ENCODE data around the gene GPR55.

DNA sequence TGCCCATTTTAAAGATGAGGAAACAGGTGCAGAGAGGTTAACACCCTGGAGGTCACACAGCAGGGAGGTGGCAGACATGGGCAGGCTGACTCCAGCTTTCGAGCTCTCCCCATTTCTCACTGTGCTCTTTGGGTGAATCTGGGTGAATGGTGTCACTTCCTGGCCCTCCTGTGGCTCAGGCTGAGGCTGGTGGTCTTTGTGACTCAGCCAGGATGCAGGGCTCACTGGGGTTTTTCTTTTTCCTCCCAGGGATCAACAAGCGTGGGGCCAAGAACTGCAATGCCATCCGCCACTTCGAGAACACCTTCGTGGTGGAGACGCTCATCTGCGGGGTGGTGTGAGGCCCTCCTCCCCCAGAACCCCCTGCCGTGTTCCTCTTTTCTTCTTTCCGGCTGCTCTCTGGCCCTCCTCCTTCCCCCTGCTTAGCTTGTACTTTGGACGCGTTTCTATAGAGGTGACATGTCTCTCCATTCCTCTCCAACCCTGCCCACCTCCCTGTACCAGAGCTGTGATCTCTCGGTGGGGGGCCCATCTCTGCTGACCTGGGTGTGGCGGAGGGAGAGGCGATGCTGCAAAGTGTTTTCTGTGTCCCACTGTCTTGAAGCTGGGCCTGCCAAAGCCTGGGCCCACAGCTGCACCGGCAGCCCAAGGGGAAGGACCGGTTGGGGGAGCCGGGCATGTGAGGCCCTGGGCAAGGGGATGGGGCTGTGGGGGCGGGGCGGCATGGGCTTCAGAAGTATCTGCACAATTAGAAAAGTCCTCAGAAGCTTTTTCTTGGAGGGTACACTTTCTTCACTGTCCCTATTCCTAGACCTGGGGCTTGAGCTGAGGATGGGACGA is 47.1 kb downstream of the GPR55 start:
- TF ChIP-seq YY1 (IDR thresholded peaks at IDR 0.05; ENCODE audit: extremely low read depth, insufficient replicate concordance, low read depth, low read length), result no peak
- no peak for TF ChIP-seq POLR2A (IDR thresholded peaks at IDR 0.05; ENCODE audit: borderline replicate concordance, extremely low read depth, insufficient read depth, insufficient read length)
- no peak for TF ChIP-seq EZH2phosphoT487 (IDR thresholded peaks at IDR 0.05; ENCODE audit: borderline replicate concordance)
- TF ChIP-seq CTCF (IDR thresholded peaks at IDR 0.05 in 2 of 3, conservative IDR thresholded peaks at IDR 0.05 in 1 of 3; ENCODE audit: borderline replicate concordance in 1 of 3, insufficient read depth in 1 of 3, low read depth in 2 of 3, low read length in 2 of 3), result no peak

Measured in HCT116 (cell line).